Ishikawa (cell line): ENCODE results near the gene ZNF74.

Experiments used
- EP300 ChIP-seq: IDR thresholded peaks from 2 replicates; pipeline ENCODE4 v1.6.1; 2012; ENCODE audit warnings: borderline replicate concordance
- FOXM1 ChIP-seq: IDR thresholded peaks from 2 replicates; pipeline ENCODE4 v1.6.1; 2012; ENCODE audit warnings: low read depth, borderline replicate concordance
- MAX ChIP-seq: IDR thresholded peaks from 2 replicates; pipeline ENCODE4 v1.6.1; 2012
- TAF1 ChIP-seq: IDR thresholded peaks from 2 replicates; pipeline ENCODE4 v1.6.1; 2012; ENCODE audit warnings: low read depth, mild to moderate bottlenecking
- USF1 ChIP-seq: IDR thresholded peaks from 2 replicates; pipeline ENCODE4 v1.6.1; 2012
- YY1 ChIP-seq: IDR thresholded peaks from 2 replicates; pipeline ENCODE4 v1.6.1; 2012; ENCODE audit warnings: low read depth

GRCh38 chr22:20399866-20400605, 6.1 kb downstream of the ZNF74 start:
- TF ChIP-seq MAX (no peak), YY1 (no peak), TAF1 (no peak), EP300 (no peak), FOXM1 (no peak), USF1 (no peak)
